ENCODE measurements around the gene NIM1K. TPM values are rescaled to one million over a fixed set of nuclear protein-coding genes. Genes with fewer than 3 reads are reported as not detected.

NIM1K gene
- total and polyA plus RNA-seq, 2 of the 13 experiments (the other 11 are each of a cell fraction or from before 2014, with no cell fraction given) = 0.04 TPM; not detected in 1

DNA sequence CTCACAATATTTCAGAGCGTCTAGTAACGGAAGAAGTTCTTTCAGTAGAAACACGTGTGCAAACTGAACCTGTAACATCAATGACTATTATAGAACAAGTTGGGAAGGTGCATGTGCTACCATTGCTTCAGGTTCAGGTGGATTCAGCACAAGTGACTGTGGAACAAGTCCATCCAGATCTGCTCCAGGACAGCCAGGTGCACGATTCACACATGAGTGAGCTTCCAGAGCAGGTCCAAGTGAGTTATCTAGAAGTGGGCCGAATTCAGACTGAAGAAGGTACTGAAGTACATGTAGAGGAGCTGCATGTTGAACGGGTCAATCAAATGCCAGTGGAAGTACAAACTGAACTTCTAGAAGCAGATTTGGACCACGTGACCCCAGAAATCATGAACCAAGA, 17.4 kb upstream of the NIM1K start:
- TF ChIP-seq, protein P1, sequence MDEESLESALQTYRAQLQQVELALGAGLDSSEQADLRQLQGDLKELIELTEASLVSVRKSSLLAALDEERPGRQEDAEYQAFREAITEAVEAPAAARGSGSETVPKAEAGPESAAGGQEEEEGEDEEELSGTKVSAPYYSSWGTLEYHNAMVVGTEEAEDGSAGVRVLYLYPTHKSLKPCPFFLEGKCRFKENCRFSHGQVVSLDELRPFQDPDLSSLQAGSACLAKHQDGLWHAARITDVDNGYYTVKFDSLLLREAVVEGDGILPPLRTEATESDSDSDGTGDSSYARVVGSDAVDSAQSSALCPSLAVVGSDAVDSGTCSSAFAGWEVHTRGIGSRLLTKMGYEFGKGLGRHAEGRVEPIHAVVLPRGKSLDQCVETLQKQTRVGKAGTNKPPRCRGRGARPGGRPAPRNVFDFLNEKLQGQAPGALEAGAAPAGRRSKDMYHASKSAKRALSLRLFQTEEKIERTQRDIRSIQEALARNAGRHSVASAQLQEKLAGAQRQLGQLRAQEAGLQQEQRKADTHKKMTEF (CRISPR knock-in tag; IDR thresholded peaks at IDR 0.05) = no peak
- TF ChIP-seq, protein P2, sequence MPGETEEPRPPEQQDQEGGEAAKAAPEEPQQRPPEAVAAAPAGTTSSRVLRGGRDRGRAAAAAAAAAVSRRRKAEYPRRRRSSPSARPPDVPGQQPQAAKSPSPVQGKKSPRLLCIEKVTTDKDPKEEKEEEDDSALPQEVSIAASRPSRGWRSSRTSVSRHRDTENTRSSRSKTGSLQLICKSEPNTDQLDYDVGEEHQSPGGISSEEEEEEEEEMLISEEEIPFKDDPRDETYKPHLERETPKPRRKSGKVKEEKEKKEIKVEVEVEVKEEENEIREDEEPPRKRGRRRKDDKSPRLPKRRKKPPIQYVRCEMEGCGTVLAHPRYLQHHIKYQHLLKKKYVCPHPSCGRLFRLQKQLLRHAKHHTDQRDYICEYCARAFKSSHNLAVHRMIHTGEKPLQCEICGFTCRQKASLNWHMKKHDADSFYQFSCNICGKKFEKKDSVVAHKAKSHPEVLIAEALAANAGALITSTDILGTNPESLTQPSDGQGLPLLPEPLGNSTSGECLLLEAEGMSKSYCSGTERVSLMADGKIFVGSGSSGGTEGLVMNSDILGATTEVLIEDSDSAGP (CRISPR knock-in tag; IDR thresholded peaks at IDR 0.05; ENCODE audit: borderline replicate concordance) = no peak
- no peak for TF ChIP-seq SPEN (CRISPR knock-in tag; IDR thresholded peaks at IDR 0.05; ENCODE audit: low read depth)
- TF ChIP-seq ZNF543 (CRISPR knock-in tag; IDR thresholded peaks at IDR 0.05) = no peak
- no peak for TF ChIP-seq ZNF326 (CRISPR knock-in tag; IDR thresholded peaks at IDR 0.05; ENCODE audit: borderline replicate concordance)
- Histone ChIP-seq H3K27ac (ENCODE audit: extremely low read length, insufficient read depth, low read length) (no peak overlapping the region), H2AFZ (ENCODE audit: low read length) (no peak overlapping the region), H4K20me1 (ENCODE audit: insufficient read depth, low read length) (no peaks in the 10 kb centered on the region), H3K9me3 (ENCODE audit: low read length) (no peaks in the 10 kb centered on the region), H3K4me3 (replicated peaks in 1 of 3; ENCODE audit: insufficient read depth in 1 of 3, low read depth in 2 of 3, low read length in 3 of 3) (no peak overlapping the region), H3K36me3 (replicated peaks in 1 of 2; ENCODE audit: control insufficient read depth in 1 of 2, insufficient read depth in 2 of 2, low read length in 2 of 2) (peaks cover 4 to 25% of the 10 kb centered on the region in 2 experiments), H3K27me3 (ENCODE audit: control insufficient read depth in 1 of 2, insufficient read depth in 2 of 2, low read length in 2 of 2) (no peaks in the 10 kb centered on the region), H3K79me2 (ENCODE audit: insufficient read depth, low read length) (no peaks in the 10 kb centered on the region), H3K9ac (ENCODE audit: insufficient read depth, low read depth, low read length) (no peak overlapping the region), H3K4me1 (ENCODE audit: insufficient read depth, low read length) (no peaks in the 10 kb centered on the region), H3K4me2 (ENCODE audit: low read depth, low read length) (no peak overlapping the region)
- BruUV-seq (replicated peaks) = TSS peak; percentile 35
- WGBS (ENCODE audit: low lambda C conversion rate) = 98% methylated on average over 7 of the region's 7 CpGs
- in situ Hi-C loops (cut with HindIII; ENCODE audit: extremely low pct_ligation_motif_present, low pct_unique_long_range_greater_than_20kb) (no loop called here), intact Hi-C loops (cut with micrococcal nuclease; ENCODE audit: unreplicated experiment) (no loop called here)
- ChIA-PET CTCF (ENCODE audit: low intra/inter-chr PET ratio, low total read pairs) (no interaction called here), POLR2A (no interaction called here)
- no peak for ATAC-seq
- FAIRE-seq = no peak
- DNase-seq (ENCODE audit: low spot score) = no peak

DNA sequence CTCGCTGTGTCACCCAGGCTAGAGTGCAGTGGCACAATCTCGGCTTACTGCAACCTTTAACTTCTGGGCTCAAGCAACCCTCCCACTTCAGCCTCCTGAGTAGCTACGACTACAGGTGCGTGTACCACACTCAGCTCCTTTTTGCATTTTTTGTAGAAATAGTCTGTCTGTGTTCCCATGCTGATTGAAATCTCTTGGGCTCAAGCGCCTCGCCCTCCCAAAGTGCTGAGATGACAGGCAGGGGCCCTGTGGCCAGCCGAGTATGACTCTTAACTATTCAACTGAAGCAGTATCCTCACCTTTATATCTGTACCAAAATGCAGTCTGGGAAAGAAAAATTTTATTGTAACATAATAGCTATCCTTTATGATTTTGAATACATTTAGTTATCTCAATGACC, 12.2 kb upstream of the NIM1K start:
- ATAC-seq = no peak
- Histone ChIP-seq H3K4me2 (ENCODE audit: low read depth, low read length) (no peak overlapping the region), H3K9ac (ENCODE audit: insufficient read depth, low read depth, low read length) (no peak overlapping the region), H3K27ac (ENCODE audit: extremely low read length, insufficient read depth, low read length) (no peak overlapping the region), H2AFZ (ENCODE audit: low read length) (no peak overlapping the region), H3K9me3 (ENCODE audit: low read length) (no peaks in the 10 kb centered on the region), H3K4me1 (ENCODE audit: insufficient read depth, low read length) (no peaks in the 10 kb centered on the region), H3K79me2 (ENCODE audit: insufficient read depth, low read length) (no peaks in the 10 kb centered on the region), H3K27me3 (ENCODE audit: control insufficient read depth in 1 of 2, insufficient read depth in 2 of 2, low read length in 2 of 2) (no peaks in the 10 kb centered on the region), H3K36me3 (replicated peaks in 1 of 2; ENCODE audit: control insufficient read depth in 1 of 2, insufficient read depth in 2 of 2, low read length in 2 of 2) (peaks cover 1 to 5% of the 10 kb centered on the region in 2 experiments; a peak in 3 of 5 replicates), H3K4me3 (replicated peaks in 1 of 3; ENCODE audit: insufficient read depth in 1 of 3, low read depth in 2 of 3, low read length in 3 of 3) (no peak overlapping the region), H4K20me1 (ENCODE audit: insufficient read depth, low read length) (no peaks in the 10 kb centered on the region)
- WGBS (ENCODE audit: low lambda C conversion rate) = 93% methylated on average over 7 of the region's 7 CpGs
- no peak for DNase-seq (ENCODE audit: low spot score)
- no peak for FAIRE-seq
- intact Hi-C loops (cut with micrococcal nuclease; ENCODE audit: unreplicated experiment) (no loop called here), in situ Hi-C loops (cut with HindIII; ENCODE audit: extremely low pct_ligation_motif_present, low pct_unique_long_range_greater_than_20kb) (no loop called here)
- POLR2A ChIA-PET = no interaction called here
- CTCF ChIA-PET (ENCODE audit: low intra/inter-chr PET ratio, low total read pairs) = no interaction called here
- BruUV-seq (replicated peaks) = no TSS peak
- TF ChIP-seq, protein P3, sequence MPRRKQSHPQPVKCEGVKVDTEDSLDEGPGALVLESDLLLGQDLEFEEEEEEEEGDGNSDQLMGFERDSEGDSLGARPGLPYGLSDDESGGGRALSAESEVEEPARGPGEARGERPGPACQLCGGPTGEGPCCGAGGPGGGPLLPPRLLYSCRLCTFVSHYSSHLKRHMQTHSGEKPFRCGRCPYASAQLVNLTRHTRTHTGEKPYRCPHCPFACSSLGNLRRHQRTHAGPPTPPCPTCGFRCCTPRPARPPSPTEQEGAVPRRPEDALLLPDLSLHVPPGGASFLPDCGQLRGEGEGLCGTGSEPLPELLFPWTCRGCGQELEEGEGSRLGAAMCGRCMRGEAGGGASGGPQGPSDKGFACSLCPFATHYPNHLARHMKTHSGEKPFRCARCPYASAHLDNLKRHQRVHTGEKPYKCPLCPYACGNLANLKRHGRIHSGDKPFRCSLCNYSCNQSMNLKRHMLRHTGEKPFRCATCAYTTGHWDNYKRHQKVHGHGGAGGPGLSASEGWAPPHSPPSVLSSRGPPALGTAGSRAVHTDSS (CRISPR knock-in tag; conservative IDR thresholded peaks at IDR 0.05) = no peak
- TF ChIP-seq SMARCC2 (IDR thresholded peaks at IDR 0.05) (no peak), KDM4B (CRISPR knock-in tag; IDR thresholded peaks at IDR 0.05) (no peak), JUND (CRISPR knock-in tag; IDR thresholded peaks at IDR 0.05) (no peak), ZFP36L1 (CRISPR knock-in tag; IDR thresholded peaks at IDR 0.05) (no peak), HNRNPK (IDR thresholded peaks at IDR 0.05; ENCODE audit: low read depth, low read length, poor library complexity, severe bottlenecking) (no peak), HNF4A (CRISPR knock-in tag; IDR thresholded peaks at IDR 0.05) (no peak), PAWR (CRISPR knock-in tag; IDR thresholded peaks at IDR 0.05; ENCODE audit: borderline replicate concordance) (no peak)
- TF ChIP-seq, protein P4, sequence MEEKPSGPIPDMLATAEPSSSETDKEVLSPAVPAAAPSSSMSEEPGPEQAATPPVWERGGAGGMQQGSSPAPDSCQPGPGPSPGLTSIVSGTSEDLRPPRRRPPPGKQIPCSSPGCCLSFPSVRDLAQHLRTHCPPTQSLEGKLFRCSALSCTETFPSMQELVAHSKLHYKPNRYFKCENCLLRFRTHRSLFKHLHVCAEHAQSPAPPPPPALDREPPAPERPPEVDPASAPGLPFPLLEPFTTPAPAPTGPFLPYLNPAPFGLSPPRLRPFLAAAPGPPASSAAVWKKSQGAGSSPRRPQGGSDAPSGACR (CRISPR knock-in tag; IDR thresholded peaks at IDR 0.05) = no peak
